MCF 10A (cell line): ENCODE results near the gene PLPP2. TPM values are rescaled to one million over a fixed set of nuclear protein-coding genes. Genes with fewer than 3 reads are reported as not detected.

ENCODE experiments used
- BruUV-seq: library from RNA; stranded (reverse); fragments of 400-500 nt; replicated peaks from 2 replicates; lab custom pipeline; 2021; lab: Mats Ljungman, UMichigan
- CTCF ChIA-PET: fragments of 300-600 bp; sonication (Branson Sonifier 250); formaldehyde crosslinking; extraction: SDS; loops from one replicate; lab custom pipeline; 2021; ENCODE audit warnings: antibody characterized with exemption, inconsistent platforms; lab: Yijun Ruan, JAX
- POLR2A ChIA-PET: fragments of 300-600, 350-650 bp; sonication (Branson Sonifier 250); formaldehyde crosslinking; extraction: SDS; loops from one replicate; lab custom pipeline; 2020; ENCODE audit warnings: antibody characterized with exemption, inconsistent platforms; lab: Yijun Ruan, JAX
- DNase-seq: peaks from one replicate; pipeline ENCODE4 v3.0.0-alpha.2; 2018; ENCODE audit not compliant: unreplicated experiment
- H3K27ac Mint-ChIP-seq: one replicate; pipeline ENCODE4 v1.8.0; 2022; ENCODE audit warnings: mild to moderate bottlenecking, low read depth, mixed read lengths; ENCODE audit not compliant: unreplicated experiment
- H3K27me3 Mint-ChIP-seq: one replicate; pipeline ENCODE4 v1.8.0; 2022; ENCODE audit warnings: mixed read lengths; ENCODE audit not compliant: insufficient read depth, unreplicated experiment
- H3K36me3 Mint-ChIP-seq: one replicate; pipeline ENCODE4 v1.8.0; 2022; ENCODE audit warnings: mild to moderate bottlenecking, moderate library complexity, mixed read lengths; ENCODE audit not compliant: insufficient read depth, unreplicated experiment
- H3K4me1 Mint-ChIP-seq: one replicate; pipeline ENCODE4 v1.8.0; 2022; ENCODE audit warnings: mixed read lengths; ENCODE audit not compliant: insufficient read depth, unreplicated experiment
- H3K4me3 Mint-ChIP-seq: one replicate; pipeline ENCODE4 v1.8.0; 2022; ENCODE audit warnings: mild to moderate bottlenecking, moderate library complexity, mixed read lengths; ENCODE audit not compliant: unreplicated experiment
- H3K9me3 Mint-ChIP-seq: one replicate; pipeline ENCODE4 v1.8.0; 2022; ENCODE audit warnings: mixed read lengths; ENCODE audit not compliant: unreplicated experiment
- intact Hi-C: fragments of 100-400 bp; cut with micrococcal nuclease; formaldehyde crosslinking; loops from 2 replicates; pipeline ENCODE4 v1.14.1; 2022
- total RNA-seq: library from RNA; stranded (reverse); gene quantifications from 2 replicates; pipeline ENCODE4 v1.2.3, GENCODE V29; 2022
- TF ChIP-seq, protein P1 (sequence below): fragments of 200-600 bp; IDR thresholded peaks from one replicate; pipeline ENCODE4 v1.8.0; 2022; ENCODE audit warnings: antibody characterized with exemption, mild to moderate bottlenecking; ENCODE audit not compliant: unreplicated experiment

PLPP2 gene
- total RNA-seq, 1 experiment from 2014 or later: 5.4 TPM

DNA sequence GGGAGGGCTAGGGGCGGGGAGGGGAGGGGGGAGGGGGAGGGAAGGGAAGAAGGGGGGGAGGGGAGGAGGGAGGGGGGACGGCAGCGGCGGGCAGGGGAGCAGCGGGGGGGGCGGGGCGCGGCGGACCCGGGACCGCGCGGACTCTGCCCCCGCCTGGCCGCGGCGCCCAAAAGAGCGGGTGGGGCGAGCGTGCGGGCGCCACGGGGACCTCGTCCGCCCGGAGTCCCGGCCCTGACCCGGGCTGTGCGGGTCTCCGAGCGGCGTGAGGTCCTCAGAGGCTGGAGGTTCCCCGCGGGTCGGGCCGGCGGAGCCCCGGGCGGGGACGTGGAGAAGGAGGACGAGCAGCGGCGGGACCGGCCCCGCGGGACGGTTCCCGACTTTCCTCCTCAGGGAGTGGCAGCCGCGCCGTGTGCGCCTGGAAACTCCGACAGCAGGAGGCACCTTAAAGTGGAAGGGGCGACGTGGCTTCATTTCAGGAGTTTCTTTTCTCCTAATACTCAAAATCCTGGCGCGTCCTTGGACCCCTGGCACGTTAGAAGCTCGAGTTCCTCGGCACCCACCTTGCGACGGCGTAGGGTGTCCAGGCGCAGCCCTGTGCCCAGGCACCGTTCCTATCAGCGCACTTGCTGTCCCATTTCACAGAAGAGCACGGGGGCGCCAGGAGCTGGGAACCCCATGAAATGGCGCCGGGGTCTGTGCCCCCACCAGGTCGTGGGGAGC, 518 bp upstream of the PLPP2 start:
- H3K27me3 Mint-ChIP-seq: peaks cover 29% of the 10 kb centered on the region
- TF ChIP-seq, protein P1, sequence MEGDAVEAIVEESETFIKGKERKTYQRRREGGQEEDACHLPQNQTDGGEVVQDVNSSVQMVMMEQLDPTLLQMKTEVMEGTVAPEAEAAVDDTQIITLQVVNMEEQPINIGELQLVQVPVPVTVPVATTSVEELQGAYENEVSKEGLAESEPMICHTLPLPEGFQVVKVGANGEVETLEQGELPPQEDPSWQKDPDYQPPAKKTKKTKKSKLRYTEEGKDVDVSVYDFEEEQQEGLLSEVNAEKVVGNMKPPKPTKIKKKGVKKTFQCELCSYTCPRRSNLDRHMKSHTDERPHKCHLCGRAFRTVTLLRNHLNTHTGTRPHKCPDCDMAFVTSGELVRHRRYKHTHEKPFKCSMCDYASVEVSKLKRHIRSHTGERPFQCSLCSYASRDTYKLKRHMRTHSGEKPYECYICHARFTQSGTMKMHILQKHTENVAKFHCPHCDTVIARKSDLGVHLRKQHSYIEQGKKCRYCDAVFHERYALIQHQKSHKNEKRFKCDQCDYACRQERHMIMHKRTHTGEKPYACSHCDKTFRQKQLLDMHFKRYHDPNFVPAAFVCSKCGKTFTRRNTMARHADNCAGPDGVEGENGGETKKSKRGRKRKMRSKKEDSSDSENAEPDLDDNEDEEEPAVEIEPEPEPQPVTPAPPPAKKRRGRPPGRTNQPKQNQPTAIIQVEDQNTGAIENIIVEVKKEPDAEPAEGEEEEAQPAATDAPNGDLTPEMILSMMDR: no peak
- ChIA-PET CTCF (interaction anchor here (0.7 kb wide), 1 partner anchor 223 kb away, joined by 3 read pairs; no protein-coding TSS in a partner anchor), POLR2A (no interaction called here)
- no peak overlapping the region for H3K4me3 Mint-ChIP-seq
- intact Hi-C loops: no loop called here
- no peaks in the 10 kb centered on the region for H3K9me3 Mint-ChIP-seq
- H3K4me1 Mint-ChIP-seq: peaks cover 17% of the 10 kb centered on the region
- peaks cover 6% of the 10 kb centered on the region for H3K36me3 Mint-ChIP-seq
- H3K27ac Mint-ChIP-seq: no peak overlapping the region
- no peak for DNase-seq
- no TSS peak for BruUV-seq

- Mint-ChIP-seq H3K27ac (peak overlapping the region; percentile 77), H3K9me3 (no peaks in the 10 kb centered on the region), H3K36me3 (peaks cover 6% of the 10 kb centered on the region), H3K4me1 (peaks cover 17% of the 10 kb centered on the region), H3K27me3 (peaks cover 29% of the 10 kb centered on the region), H3K4me3 (peak overlapping the region; percentile 60)
- DNase-seq: peak; percentile 23
- ChIA-PET POLR2A (no interaction called here), CTCF (no interaction called here)
- no TSS peak for BruUV-seq
- intact Hi-C loops: no loop called here
- TF ChIP-seq, protein P1: no peak
Measured at GRCh38 chr19:290372-291005, 714 bp downstream of the PLPP2 start.

GRCh38 chr19:289651-290371, 1.4 kb downstream of the PLPP2 start:
- Mint-ChIP-seq H3K36me3 (peaks cover 7% of the 10 kb centered on the region), H3K27me3 (peaks cover 25% of the 10 kb centered on the region), H3K27ac (peak overlapping the region; percentile 77), H3K4me1 (peaks cover 17% of the 10 kb centered on the region), H3K4me3 (peak overlapping the region; percentile 60), H3K9me3 (no peaks in the 10 kb centered on the region)
- TF ChIP-seq, protein P1: no peak
- CTCF ChIA-PET: interaction anchor here (0.7 kb wide), 1 partner anchor 12 kb away, joined by 3 read pairs; no protein-coding TSS in a partner anchor
- intact Hi-C loops: no loop called here
- DNase-seq: peak; percentile 82
- no TSS peak for BruUV-seq
- POLR2A ChIA-PET: interaction anchor here (0.6 kb wide), 1 partner anchor 35 kb away, joined by 3 read pairs; no protein-coding TSS in a partner anchor

GRCh38 chr19:288911-289310, 2.3 kb downstream of the PLPP2 start:
- Mint-ChIP-seq H3K9me3 (no peaks in the 10 kb centered on the region), H3K36me3 (peaks cover 13% of the 10 kb centered on the region), H3K4me1 (peaks cover 8% of the 10 kb centered on the region), H3K27ac (no peak overlapping the region), H3K4me3 (no peak overlapping the region), H3K27me3 (peaks cover 16% of the 10 kb centered on the region)
- no TSS peak for BruUV-seq
- CTCF ChIA-PET: interaction anchor here (1.5 kb wide), 1 partner anchor 22 kb away, joined by 11 read pairs; no protein-coding TSS in a partner anchor
- TF ChIP-seq, protein P1: no peak
- no peak for DNase-seq
- intact Hi-C loops: no loop called here
- POLR2A ChIA-PET: interaction anchor here (0.6 kb wide), 1 partner anchor 36 kb away, joined by 3 read pairs; no protein-coding TSS in a partner anchor
